Stimulated activated CD8-positive, alpha-beta memory T cell treated with anti-CD3 and anti-CD28 coated beads, Interleukin-7, amount 100 ng/mL, for 24 hours (primary cell): ENCODE results near the gene RMRP.

Experiments
- DNase-seq: peaks from one replicate; pipeline ENCODE4 v3.0.0-alpha.2; 2020; ENCODE audit warnings: low read depth

Gene RMRP

GRCh38 chr9:35686222-35687203, 28.7 kb upstream of the RMRP start:
- DNase-seq: no peak

- no peak for DNase-seq
Measured at GRCh38 chr9:35685506-35685905, 27.7 kb upstream of the RMRP start.

- DNase-seq: no peak
Measured at GRCh38 chr9:35684921-35685320, 27.1 kb upstream of the RMRP start.

- no peak for DNase-seq
Measured at GRCh38 chr9:35683323-35683722, 25.5 kb upstream of the RMRP start.

GRCh38 chr9:35682520-35683315, 24.9 kb upstream of the RMRP start:
- no peak for DNase-seq

GRCh38 chr9:35682051-35682450, 24.2 kb upstream of the RMRP start:
- no peak for DNase-seq

- DNase-seq: no peak
Measured at GRCh38 chr9:35681341-35682002, 23.7 kb upstream of the RMRP start.

- DNase-seq: no peak
Measured at GRCh38 chr9:35680331-35681105, 22.7 kb upstream of the RMRP start.

- DNase-seq: no peak
Measured at GRCh38 chr9:35679766-35680330, 22.0 kb upstream of the RMRP start.

GRCh38 chr9:35679091-35679490, 21.3 kb upstream of the RMRP start:
- DNase-seq: no peak

GRCh38 chr9:35675732-35676392, 18.0 kb upstream of the RMRP start:
- DNase-seq: no peak

GRCh38 chr9:35675204-35675603, 17.4 kb upstream of the RMRP start:
- no peak for DNase-seq

- DNase-seq: no peak
Measured at GRCh38 chr9:35674025-35674361, 16.2 kb upstream of the RMRP start.

- DNase-seq: no peak
Measured at GRCh38 chr9:35673132-35674024, 15.6 kb upstream of the RMRP start, which contains the start of gene CA9. Gene CA9 (plus strand): TSS chr9:35673928. CDS start chr9:35673960, 32 bp downstream.

- DNase-seq: no peak
Measured at GRCh38 chr9:35669331-35670145, 11.7 kb upstream of the RMRP start.

- DNase-seq: no peak
Measured at GRCh38 chr9:35667939-35668338, 10.1 kb upstream of the RMRP start.

GRCh38 chr9:35666549-35666948, 8.7 kb upstream of the RMRP start:
- no peak for DNase-seq

- no peak for DNase-seq
Measured at GRCh38 chr9:35666045-35666444, 8.2 kb upstream of the RMRP start.

- DNase-seq: no peak
Measured at GRCh38 chr9:35665471-35665818, 7.6 kb upstream of the RMRP start.
